Gastroesophageal sphincter (tissue), 4 donors: ENCODE data around the gene C12orf57. TPM values are rescaled to one million over a fixed set of nuclear protein-coding genes. Genes with fewer than 3 reads are reported as not detected.

Experiments used
- ATAC-seq: fragments of 150-250 bp; one replicate; pipeline ENCODE4 v1.9.1; 2016; ENCODE audit warnings: mild to moderate bottlenecking, moderate library complexity
- H3K27ac ChIP-seq, 4 donors: fragments of 200-600 bp; sonication (generic) in 3 of 4; 1 replicate in 3 of 4; 2 replicates in 1 of 4; pipeline ENCODE4 v1.5.1; 2016 to 2019
- H3K27me3 ChIP-seq: fragments of 200-600 bp; sonication (generic); one replicate; pipeline ENCODE4 v1.5.1; 2019
- H3K36me3 ChIP-seq, 2 donors: fragments of 200-600 bp; sonication (generic); one replicate each; pipeline ENCODE4 v1.5.1; 2019; ENCODE audit warnings: control low read depth in 1 of 2
- H3K4me1 ChIP-seq, 3 donors: fragments of 200-600 bp; sonication (generic); 1 replicate in 2 of 3; 2 replicates in 1 of 3; pipeline ENCODE4 v1.5.1; 2016 to 2019; ENCODE audit warnings: control low read depth in 2 of 3
- H3K4me3 ChIP-seq, 2 donors: fragments of 200-600 bp; sonication (generic); one replicate each; pipeline ENCODE4 v1.5.1; 2019; ENCODE audit warnings: mild to moderate bottlenecking in 1 of 2, moderate library complexity in 1 of 2
- H3K9me3 ChIP-seq, 3 donors: fragments of 200-600 bp; sonication (generic); one replicate each; pipeline ENCODE4 v1.5.1; 2017 to 2019; ENCODE audit warnings: control low read depth in 2 of 3
- CTCF ChIP-seq, 4 experiments: fragments of 200-600 bp in 2 of 4; fragments of 450-650 bp in 2 of 4; sonication (generic) in 1 of 4; IDR thresholded peaks; one replicate each; pipeline ENCODE4 v1.5.1; 2017 to 2019; ENCODE audit warnings: antibody characterized with exemption in 4 of 4, mild to moderate bottlenecking in 2 of 4, moderate library complexity in 2 of 4
- EP300 ChIP-seq: sonication (generic); formaldehyde crosslinking; IDR thresholded peaks from one replicate; pipeline ENCODE4 v1.6.1; 2017; ENCODE audit warnings: antibody characterized with exemption, mild to moderate bottlenecking
- POLR2A ChIP-seq, 2 donors: fragments of 450-650 bp; IDR thresholded peaks; one replicate each; pipeline ENCODE4 v1.6.1; 2017; ENCODE audit warnings: antibody characterized with exemption in 2 of 2, mild to moderate bottlenecking in 2 of 2, moderate library complexity in 1 of 2
- POLR2AphosphoS5 ChIP-seq: sonication (generic); formaldehyde crosslinking; IDR thresholded peaks from one replicate; pipeline ENCODE4 v1.6.1; 2017; ENCODE audit warnings: antibody characterized with exemption
- WGBS, 2 donors: methylation state at CpG; one replicate each; pipeline ENCODE4 v1.1.5; 2018; ENCODE audit warnings: low coverage in 1 of 2; 5-methylcytosine and 5-hydroxymethylcytosine counted together
- total RNA-seq, 4 donors: library from RNA; depleted of rRNA; stranded (reverse); fragments of >200 nt; gene quantifications; one replicate each; pipeline ENCODE4 v1.1.0, GENCODE V29; 2016

Gene C12orf57
- total RNA-seq, 4 donors from 2014 or later: 172 to 521 (median 367) TPM

- Histone ChIP-seq H3K27me3 (no peaks in the 10 kb centered on the region), H3K4me1 (peaks cover 0 to 68% (median 18%) of the 10 kb centered on the region in 3 donors), H3K36me3 (peaks cover 0 to 50% of the 10 kb centered on the region in 2 donors), H3K9me3 (no peaks in the 10 kb centered on the region), H3K27ac (peak overlapping the region; percentile 90 to 96 (median 94)), H3K4me3 (peak overlapping the region; percentile 64 to 74)
- TF ChIP-seq CTCF (IDR thresholded peaks at IDR 0.05) (peak in 3 of 4 experiments; percentile 89 to 97 (median 96)), EP300 (no peak), POLR2AphosphoS5 (peak; percentile 81), POLR2A (IDR thresholded peaks at IDR 0.05) (peak in 1 of 2 donors; percentile 6)
- peak; percentile 79 for ATAC-seq
- WGBS, 2 donors: 5 to 6% methylated on average over 7 to 8 of the region's 48 CpGs
Observed at GRCh38 chr12:6944381-6945186, 762 bp downstream of the C12orf57 start.

GRCh38 chr12:6945613-6946012, 1.8 kb downstream of the C12orf57 start:
- peak overlapping the region in 3 of 4 donors; percentile 94 to 96 (median 95) for H3K27ac ChIP-seq
- WGBS, 2 donors: 73% methylated on average over 5 of the region's 11 CpGs; no CpG with 5 or more reads in 1 of the 2 donors
- peaks cover 0 to 57% (median 18%) of the 10 kb centered on the region in 3 donors for H3K4me1 ChIP-seq
- H3K27me3 ChIP-seq: no peaks in the 10 kb centered on the region
- no peak overlapping the region for H3K4me3 ChIP-seq
- no peaks in the 10 kb centered on the region for H3K9me3 ChIP-seq
- H3K36me3 ChIP-seq: peaks cover 0 to 40% of the 10 kb centered on the region in 2 donors
- no peak for TF ChIP-seq POLR2A (IDR thresholded peaks at IDR 0.05)
- TF ChIP-seq POLR2AphosphoS5: no peak
- no peak for TF ChIP-seq CTCF (IDR thresholded peaks at IDR 0.05)
- TF ChIP-seq EP300: no peak
- ATAC-seq: no peak

- H3K36me3 ChIP-seq: peaks cover 0 to 33% of the 10 kb centered on the region in 2 donors
- H3K9me3 ChIP-seq: no peaks in the 10 kb centered on the region
- peak overlapping the region in 1 of 2 donors; percentile 28 for H3K4me3 ChIP-seq
- H3K27ac ChIP-seq: peak overlapping the region in 3 of 4 donors; percentile 94 to 96 (median 95)
- H3K4me1 ChIP-seq: peaks cover 0 to 51% (median 18%) of the 10 kb centered on the region in 3 donors
- WGBS, 2 donors: 40 to 57% methylated on average over 9 to 11 of the region's 32 CpGs
- TF ChIP-seq POLR2A (IDR thresholded peaks at IDR 0.05) (no peak), CTCF (IDR thresholded peaks at IDR 0.05) (no peak), EP300 (no peak), POLR2AphosphoS5 (no peak)
- H3K27me3 ChIP-seq: no peaks in the 10 kb centered on the region
- no peak for ATAC-seq
Observed at GRCh38 chr12:6946033-6946919, 2.5 kb downstream of the C12orf57 start.

GRCh38 chr12:6946920-6947374, 3.1 kb downstream of the C12orf57 start:
- 64% methylated on average over 7 of the region's 8 CpGs; no CpG with 5 or more reads in 1 of the 2 donors for WGBS, 2 donors
- Histone ChIP-seq H3K27me3 (no peaks in the 10 kb centered on the region), H3K36me3 (peaks cover 0 to 27% of the 10 kb centered on the region in 2 donors), H3K27ac (peak overlapping the region in 2 of 4 donors; percentile 95 to 96), H3K9me3 (no peaks in the 10 kb centered on the region), H3K4me3 (peak overlapping the region in 1 of 2 donors; percentile 28), H3K4me1 (peaks cover 0 to 45% (median 18%) of the 10 kb centered on the region in 3 donors)
- no peak for TF ChIP-seq POLR2AphosphoS5
- ATAC-seq: no peak

- no peaks in the 10 kb centered on the region for H3K27me3 ChIP-seq
- 84 to 85% methylated on average over 7 to 8 of the region's 8 CpGs for WGBS, 2 donors
- H3K36me3 ChIP-seq: peaks cover 0 to 21% of the 10 kb centered on the region in 2 donors
- no peaks in the 10 kb centered on the region for H3K9me3 ChIP-seq
- peaks cover 0 to 38% (median 18%) of the 10 kb centered on the region in 3 donors for H3K4me1 ChIP-seq
- TF ChIP-seq EP300: no peak
- TF ChIP-seq CTCF (IDR thresholded peaks at IDR 0.05): no peak
- no peak for TF ChIP-seq POLR2A (IDR thresholded peaks at IDR 0.05)
- no peak for TF ChIP-seq POLR2AphosphoS5
- no peak for ATAC-seq
- no peak overlapping the region for H3K27ac ChIP-seq
- no peak overlapping the region for H3K4me3 ChIP-seq
Observed at GRCh38 chr12:6947615-6948014, 3.8 kb downstream of the C12orf57 start.
